Pancreas (tissue), 10 donors: Measurements from ENCODE around the gene TM9SF4. TPM values are rescaled to one million over a fixed set of nuclear protein-coding genes. Genes with fewer than 3 reads are reported as not detected.

Source experiments
- ATAC-seq, 4 donors: fragments of 200-7000 bp; cut with Tn5 transposase; one replicate each; pipeline versions ENCODE4 v1.8.0 to v1.9.1; 2020; ENCODE audit warnings: mild to moderate bottlenecking in 4 of 4, moderate library complexity in 4 of 4
- DNase-seq, 6 donors: peaks; one replicate each; pipeline ENCODE4 v3.0.0-alpha.2; 2020
- FAIRE-seq: peaks from 2 replicates; lab custom pipeline; 2012; peaks lifted over from hg19 to GRCh38; lab: Jason Lieb, UNC
- H3K27ac ChIP-seq, 4 donors: fragments of 200-600 bp; sonication (generic); 1 replicate in 3 of 4; 2 replicates in 1 of 4; pipeline versions ENCODE4 v1.5.0 to v1.8.0; 2020
- H3K27me3 ChIP-seq, 4 donors: fragments of 200-600 bp; one replicate each; pipeline ENCODE4 v1.8.0; 2021
- H3K36me3 ChIP-seq, 3 donors: fragments of 200-600 bp; sonication (generic) in 1 of 3; one replicate each; pipeline versions ENCODE4 v1.5.0 to v1.8.0; 2020 to 2021
- H3K4me1 ChIP-seq, 3 donors: fragments of 200-600 bp; one replicate each; pipeline ENCODE4 v1.8.0; 2021
- H3K4me3 ChIP-seq, 4 donors: fragments of 200-600 bp; sonication (generic) in 2 of 4; one replicate each; pipeline versions ENCODE4 v1.5.0 to v1.8.0; 2020 to 2021
- H3K9me3 ChIP-seq, 4 donors: fragments of 200-600 bp; one replicate each; pipeline ENCODE4 v1.8.0; 2021
- CTCF ChIP-seq, 4 donors: fragments of 200-600 bp; sonication (generic) in 3 of 4; IDR thresholded peaks; one replicate each; pipeline versions ENCODE4 v1.5.0 to v1.8.0; 2021; ENCODE audit warnings: antibody characterized with exemption in 4 of 4
- WGBS, 2 donors: extraction: QIAGEN DNeasy Blood & Tissue Kit; methylation state at CpG; one replicate each; pipeline ENCODE4 v1.1.7; 2013; 5-methylcytosine and 5-hydroxymethylcytosine counted together
- intact Hi-C, 3 donors: fragments of 100-400 bp; cut with DNase I; formaldehyde crosslinking; loops; one replicate each; pipeline versions ENCODE4 v1.11.1 to v1.14.2; 2022
- polyA plus RNA-seq, 2 donors: library from polyadenylated mRNA; stranded (reverse); fragments of 200-250 nt; gene quantifications; one replicate each; pipeline ENCODE4 v1.2.3, GENCODE V29; 2013
- total RNA-seq, 6 donors: library from RNA; stranded (reverse); fragmentation: NEBNext Ultra II Directional in 4 of 6; extraction: Animal tissue kit (Norgen Biotek cat#: 25700) in 4 of 6; gene quantifications; one replicate each; pipeline versions ENCODE4 v1.2.1 to v1.2.4, GENCODE V29; 2021 to 2023
- donor health status: healthy with polysubstance abuse.
- donor health status: DM: no; HTN: no; CAD: no; lungs with moderate emphysema.
- donor health status: DM: no; HTN: no; CAD: no.
- donor health status: control.
- donor health status: control.
- donor health status: Bipolar disorder and iron deficiency.
- donor health status: DM: yes; HTN: yes; CAD: no.
- donor health status: DM: no; HTN: no; CAD: no.
- donor health status: DM: no; HTN: no; CAD: no.
- donor health status: DM: yes; HTN: yes; CAD: no.

Gene TM9SF4, protein sequence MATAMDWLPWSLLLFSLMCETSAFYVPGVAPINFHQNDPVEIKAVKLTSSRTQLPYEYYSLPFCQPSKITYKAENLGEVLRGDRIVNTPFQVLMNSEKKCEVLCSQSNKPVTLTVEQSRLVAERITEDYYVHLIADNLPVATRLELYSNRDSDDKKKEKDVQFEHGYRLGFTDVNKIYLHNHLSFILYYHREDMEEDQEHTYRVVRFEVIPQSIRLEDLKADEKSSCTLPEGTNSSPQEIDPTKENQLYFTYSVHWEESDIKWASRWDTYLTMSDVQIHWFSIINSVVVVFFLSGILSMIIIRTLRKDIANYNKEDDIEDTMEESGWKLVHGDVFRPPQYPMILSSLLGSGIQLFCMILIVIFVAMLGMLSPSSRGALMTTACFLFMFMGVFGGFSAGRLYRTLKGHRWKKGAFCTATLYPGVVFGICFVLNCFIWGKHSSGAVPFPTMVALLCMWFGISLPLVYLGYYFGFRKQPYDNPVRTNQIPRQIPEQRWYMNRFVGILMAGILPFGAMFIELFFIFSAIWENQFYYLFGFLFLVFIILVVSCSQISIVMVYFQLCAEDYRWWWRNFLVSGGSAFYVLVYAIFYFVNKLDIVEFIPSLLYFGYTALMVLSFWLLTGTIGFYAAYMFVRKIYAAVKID
- total RNA-seq (10 to 100 TPM; 15.3 to 30.2 (median 20.9) TPM), polyA plus RNA-seq (10 to 100 TPM; 12.7 to 23.7 TPM)

- H3K27me3 ChIP-seq = no peaks in the 10 kb centered on the region
- no peak for TF ChIP-seq CTCF (IDR thresholded peaks at IDR 0.05)
- DNase-seq (peak; percentile 89 to 91 (median 90)), FAIRE-seq (no peak), ATAC-seq (peak; percentile 96 to 97 (median 96))
- 0% methylated on average over 38 of the region's 38 CpGs for WGBS, 2 donors
- H3K4me3 ChIP-seq = peak within 1 kb of the TSS; percentile 81 to 99 (median 86)
- peaks cover 0 to 15% (median 4%) of the 10 kb centered on the region in 3 donors for H3K4me1 ChIP-seq
- no peaks in the 10 kb centered on the region for H3K9me3 ChIP-seq
- H3K27ac ChIP-seq = peak within 1 kb of the TSS; percentile 97 to 100 (median 99)
- intact Hi-C loops = no loop called here
- H3K36me3 ChIP-seq = no peaks in the 10 kb centered on the region
Measured at GRCh38 chr20:32109392-32110172, at the start of gene TM9SF4. Gene TM9SF4, plus strand, starts transcription at chr20:32109714. Its CDS starts 27 bp downstream, at chr20:32109741.

DNA sequence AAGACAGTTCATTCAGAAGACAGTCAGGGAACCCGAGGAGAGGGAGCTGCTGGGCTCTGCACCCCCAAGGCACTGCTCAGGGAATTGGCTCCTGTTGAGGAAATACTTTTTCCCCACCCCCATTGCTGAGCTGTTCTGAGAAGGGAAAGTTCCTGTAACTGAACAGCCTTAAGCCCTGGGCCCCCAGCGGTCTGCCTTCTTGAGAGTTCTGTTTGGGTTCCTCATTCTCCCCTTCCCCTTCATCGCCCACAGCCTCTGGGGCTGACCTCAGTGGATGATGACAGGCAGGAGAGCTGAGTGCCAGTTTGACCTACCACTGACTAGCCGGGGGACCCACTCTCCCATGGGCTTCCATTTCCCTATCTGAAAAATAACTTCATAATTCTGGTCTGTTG lies 46.7 kb upstream of the TM9SF4 start:
- Histone ChIP-seq H3K27ac (peak overlapping the region in 1 of 4 donors; percentile 18), H3K4me1 (no peaks in the 10 kb centered on the region), H3K27me3 (no peaks in the 10 kb centered on the region), H3K36me3 (no peaks in the 10 kb centered on the region), H3K9me3 (no peaks in the 10 kb centered on the region), H3K4me3 (no peak overlapping the region)
- 39 to 60% methylated on average over 4 of the region's 4 CpGs for WGBS, 2 donors
- ATAC-seq = peak in 2 of 4 donors; percentile 80 to 84
- peak in 1 of 6 donors; percentile 60 for DNase-seq
- FAIRE-seq = no peak
- intact Hi-C loops = no loop called here
- no peak for TF ChIP-seq CTCF (IDR thresholded peaks at IDR 0.05)

DNA sequence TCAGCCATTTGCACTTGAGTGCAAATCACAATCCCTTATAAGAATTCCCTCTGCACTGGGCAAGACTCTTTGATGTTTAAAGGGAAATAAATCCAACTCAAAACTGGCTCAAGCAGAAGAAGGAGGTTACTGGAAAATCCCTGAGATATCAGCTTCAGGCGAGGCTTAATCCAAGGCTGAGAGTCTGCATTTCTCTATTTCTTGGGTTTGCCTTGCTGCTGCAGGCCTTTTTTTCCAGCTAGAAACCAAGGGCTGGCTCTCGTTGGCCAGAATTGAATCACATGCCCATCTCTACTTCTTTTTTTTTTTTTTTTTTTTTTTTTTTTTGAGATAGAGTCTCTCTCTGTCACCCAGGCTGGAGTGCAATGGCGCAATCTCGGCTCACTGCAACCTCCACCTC lies 45.8 kb upstream of the TM9SF4 start:
- H3K36me3 ChIP-seq = no peaks in the 10 kb centered on the region
- TF ChIP-seq CTCF (IDR thresholded peaks at IDR 0.05) = no peak
- peak overlapping the region in 2 of 4 donors; percentile 18 to 19 for H3K27ac ChIP-seq
- ATAC-seq (peak in 2 of 4 donors; percentile 54 to 68), DNase-seq (no peak), FAIRE-seq (no peak)
- no peaks in the 10 kb centered on the region for H3K4me1 ChIP-seq
- H3K9me3 ChIP-seq = no peaks in the 10 kb centered on the region
- WGBS, 2 donors = 59 to 63% methylated on average over 2 to 4 of the region's 4 CpGs
- no peaks in the 10 kb centered on the region for H3K27me3 ChIP-seq
- intact Hi-C loops = no loop called here
- H3K4me3 ChIP-seq = no peak overlapping the region

GRCh38 chr20:32064667-32065066 lies 44.8 kb upstream of the TM9SF4 start:
- no peak for FAIRE-seq

More at GRCh38 chr20:32064667-32065066, 44.8 kb upstream of the TM9SF4 start:
- WGBS, 2 donors = 60 to 70% methylated on average over 7 of the region's 7 CpGs
- Histone ChIP-seq H3K36me3 (no peaks in the 10 kb centered on the region), H3K4me3 (no peak overlapping the region), H3K27me3 (no peaks in the 10 kb centered on the region), H3K27ac (no peak overlapping the region), H3K4me1 (no peaks in the 10 kb centered on the region), H3K9me3 (no peaks in the 10 kb centered on the region)
- DNase-seq (no peak), ATAC-seq (peak in 1 of 4 donors; percentile 44)
- intact Hi-C loops = no loop called here
- no peak for TF ChIP-seq CTCF (IDR thresholded peaks at IDR 0.05)
